MCF 10A (cell line): ENCODE measurements around the gene NOC2L. TPM values are rescaled to one million over a fixed set of nuclear protein-coding genes. Genes with fewer than 3 reads are reported as not detected.

Experiments
- BruUV-seq: library from RNA; stranded (reverse); fragments of 400-500 nt; replicated peaks from 2 replicates; lab custom pipeline; 2021; lab: Mats Ljungman, UMichigan
- CTCF ChIA-PET: fragments of 300-600 bp; sonication (Branson Sonifier 250); formaldehyde crosslinking; extraction: SDS; loops from one replicate; lab custom pipeline; 2021; ENCODE audit warnings: antibody characterized with exemption, inconsistent platforms; lab: Yijun Ruan, JAX
- POLR2A ChIA-PET: fragments of 300-600, 350-650 bp; sonication (Branson Sonifier 250); formaldehyde crosslinking; extraction: SDS; loops from one replicate; lab custom pipeline; 2020; ENCODE audit warnings: antibody characterized with exemption, inconsistent platforms; lab: Yijun Ruan, JAX
- DNase-seq: peaks from one replicate; pipeline ENCODE4 v3.0.0-alpha.2; 2018; ENCODE audit not compliant: unreplicated experiment
- H3K27ac Mint-ChIP-seq: one replicate; pipeline ENCODE4 v1.8.0; 2022; ENCODE audit warnings: mild to moderate bottlenecking, low read depth, mixed read lengths; ENCODE audit not compliant: unreplicated experiment
- H3K27me3 Mint-ChIP-seq: one replicate; pipeline ENCODE4 v1.8.0; 2022; ENCODE audit warnings: mixed read lengths; ENCODE audit not compliant: insufficient read depth, unreplicated experiment
- H3K36me3 Mint-ChIP-seq: one replicate; pipeline ENCODE4 v1.8.0; 2022; ENCODE audit warnings: mild to moderate bottlenecking, moderate library complexity, mixed read lengths; ENCODE audit not compliant: insufficient read depth, unreplicated experiment
- H3K4me1 Mint-ChIP-seq: one replicate; pipeline ENCODE4 v1.8.0; 2022; ENCODE audit warnings: mixed read lengths; ENCODE audit not compliant: insufficient read depth, unreplicated experiment
- H3K4me3 Mint-ChIP-seq: one replicate; pipeline ENCODE4 v1.8.0; 2022; ENCODE audit warnings: mild to moderate bottlenecking, moderate library complexity, mixed read lengths; ENCODE audit not compliant: unreplicated experiment
- H3K9me3 Mint-ChIP-seq: one replicate; pipeline ENCODE4 v1.8.0; 2022; ENCODE audit warnings: mixed read lengths; ENCODE audit not compliant: unreplicated experiment
- CTCF ChIP-seq: fragments of 200-600 bp; IDR thresholded peaks from one replicate; pipeline ENCODE4 v1.8.0; 2022; ENCODE audit warnings: antibody characterized with exemption, mild to moderate bottlenecking; ENCODE audit not compliant: unreplicated experiment
- intact Hi-C: fragments of 100-400 bp; cut with micrococcal nuclease; formaldehyde crosslinking; loops from 2 replicates; pipeline ENCODE4 v1.14.1; 2022
- total RNA-seq: library from RNA; stranded (reverse); gene quantifications from 2 replicates; pipeline ENCODE4 v1.2.3, GENCODE V29; 2022

NOC2L gene
- total RNA-seq, 1 experiment from 2014 or later, result 136 TPM

GRCh38 chr1:942864-943533 lies 16.1 kb downstream of the NOC2L start:
- BruUV-seq, result no TSS peak
- Mint-ChIP-seq H3K27me3 (no peaks in the 10 kb centered on the region), H3K9me3 (no peaks in the 10 kb centered on the region), H3K36me3 (peaks cover 14% of the 10 kb centered on the region), H3K4me3 (no peak overlapping the region), H3K4me1 (no peaks in the 10 kb centered on the region), H3K27ac (no peak overlapping the region)
- CTCF ChIA-PET, result interaction anchor here (0.7 to 1.1 kb wide), 2 partner anchors 14 to 42 kb away, joined by 3 to 5 read pairs; no protein-coding TSS in a partner anchor
- intact Hi-C loops, result loop anchor here (5.0 kb wide), 1 partner anchor 41 kb away; no protein-coding TSS in a partner anchor
- DNase-seq, result no peak
- POLR2A ChIA-PET, result interaction anchor here (0.6 to 3.0 kb wide), 3 partner anchors 12 to 312 kb away, joined by 3 to 7 read pairs (median 3); partner anchors contain the start of gene NOC2L
- no peak for TF ChIP-seq CTCF

- Mint-ChIP-seq H3K27me3 (no peaks in the 10 kb centered on the region), H3K36me3 (peaks cover 14% of the 10 kb centered on the region), H3K27ac (no peak overlapping the region), H3K4me3 (no peak overlapping the region), H3K9me3 (no peaks in the 10 kb centered on the region), H3K4me1 (no peaks in the 10 kb centered on the region)
- no peak for DNase-seq
- no peak for TF ChIP-seq CTCF
- POLR2A ChIA-PET, result interaction anchor here (0.6 to 3.0 kb wide), 4 partner anchors 16 to 313 kb away, joined by 3 to 7 read pairs (median 3); partner anchors contain the start of gene NOC2L
- no TSS peak for BruUV-seq
- intact Hi-C loops, result loop anchor here (5.0 kb wide), 1 partner anchor 40 kb away; no protein-coding TSS in a partner anchor
- CTCF ChIA-PET, result no interaction called here
Observed at GRCh38 chr1:942411-942821, 16.6 kb downstream of the NOC2L start.

- H3K27me3 Mint-ChIP-seq, result no peaks in the 10 kb centered on the region
- intact Hi-C loops, result loop anchor here (5.0 kb wide), 1 partner anchor 39 kb away; no protein-coding TSS in a partner anchor
- ChIA-PET CTCF (interaction anchor here (0.6 to 1.2 kb wide), 2 partner anchors 60 to 73 kb away, joined by 3 read pairs; no protein-coding TSS in a partner anchor), POLR2A (interaction anchor here (0.6 to 3.0 kb wide), 7 partner anchors 17 to 313 kb away, joined by 3 to 7 read pairs (median 3); partner anchors contain the start of genes NOC2L and PLEKHN1)
- H3K27ac Mint-ChIP-seq, result no peak overlapping the region
- no peak for TF ChIP-seq CTCF
- no peaks in the 10 kb centered on the region for H3K4me1 Mint-ChIP-seq
- H3K9me3 Mint-ChIP-seq, result no peaks in the 10 kb centered on the region
- BruUV-seq, result no TSS peak
- peaks cover 8% of the 10 kb centered on the region for H3K36me3 Mint-ChIP-seq
- H3K4me3 Mint-ChIP-seq, result peak overlapping the region; percentile 60
- peak; percentile 71 for DNase-seq
Observed at GRCh38 chr1:941588-942383, 17.3 kb downstream of the NOC2L start.
